IPS-20b (cell line): ENCODE data around the gene ATG4C.
"Not testable (repeated sequence)": the region's sequence is repeated elsewhere in the genome, so short reads cannot be mapped to it uniquely, and the experiment has no call there.

Experiments used
- H3K27ac ChIP-seq: one replicate; pipeline ENCODE4 v1.5.1; 2013; ENCODE audit warnings: low read length
- H3K27me3 ChIP-seq: 2 replicates; pipeline ENCODE4 v1.6.1; 2013; ENCODE audit warnings: mild to moderate bottlenecking, low read length, inconsistent platforms; ENCODE audit not compliant: insufficient read depth
- H3K36me3 ChIP-seq: 2 replicates; pipeline ENCODE4 v1.6.1; 2013; ENCODE audit warnings: low read depth, mild to moderate bottlenecking, inconsistent platforms, low read length, moderate library complexity; ENCODE audit not compliant: insufficient read depth
- H3K4me1 ChIP-seq: 2 replicates; pipeline ENCODE4 v1.6.1; 2013; ENCODE audit warnings: mild to moderate bottlenecking, control low read depth, inconsistent platforms, low read length, moderate library complexity; ENCODE audit not compliant: insufficient read depth
- H3K4me3 ChIP-seq: 2 replicates; pipeline ENCODE4 v1.5.1; 2013; ENCODE audit warnings: mild to moderate bottlenecking, low read length, inconsistent platforms
- H3K9ac ChIP-seq: 2 replicates; pipeline ENCODE4 v1.6.1; 2013; ENCODE audit warnings: low read depth, mild to moderate bottlenecking, inconsistent platforms, low read length, moderate library complexity
- H3K9me3 ChIP-seq: 2 replicates; pipeline ENCODE4 v1.6.1; 2013; ENCODE audit warnings: mild to moderate bottlenecking, low read depth, low read length, inconsistent platforms; ENCODE audit not compliant: insufficient read depth

The ATG4C gene

DNA sequence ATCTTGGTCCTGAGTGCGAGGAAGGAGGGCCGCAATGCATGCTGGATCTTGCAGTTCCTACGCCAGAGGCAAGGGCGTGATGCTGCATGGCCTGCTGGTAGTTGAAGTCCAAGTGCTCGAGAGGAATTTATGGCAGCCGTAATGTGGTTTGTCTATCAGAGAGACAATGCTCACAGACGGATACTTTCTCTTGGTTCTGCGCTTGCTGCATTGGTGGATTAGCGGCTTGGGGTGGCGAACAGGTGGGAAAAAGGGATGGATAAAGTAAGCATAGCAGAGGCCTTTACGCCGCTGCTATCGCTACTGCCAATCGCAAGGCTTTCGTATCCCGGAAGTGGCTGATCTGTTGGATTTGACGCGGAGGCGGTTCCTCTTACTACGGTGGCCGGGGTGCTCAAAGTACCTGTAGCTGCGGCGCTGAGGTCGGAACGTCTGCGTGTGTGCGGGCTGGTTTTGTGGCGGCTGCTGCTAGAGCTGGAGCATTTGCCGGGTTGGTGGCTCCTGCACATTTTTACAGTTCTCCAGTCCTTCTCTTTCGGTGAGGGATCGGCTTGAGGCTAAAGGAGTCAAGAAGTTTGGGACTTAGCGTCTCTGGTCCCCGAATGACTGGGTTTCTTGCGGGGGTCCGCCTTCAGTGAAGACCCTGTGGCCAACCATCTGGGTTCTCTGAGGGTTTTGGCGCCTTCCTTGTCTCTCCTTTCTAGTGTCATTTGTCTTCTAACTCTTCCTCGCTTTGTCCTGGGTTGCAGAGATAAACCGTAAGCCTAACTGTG is at the start of gene ATG4C:
Gene ATG4C, plus strand, starts transcription at position 397 of the 773 bp plus-strand sequence. CDS start 19,655 bp downstream, outside the sequence.
- Histone ChIP-seq H3K27me3 (no peaks in the 10 kb centered on the region), H3K27ac (no peak within 1 kb of the TSS), H3K4me3 (peak within 1 kb of the TSS; percentile 89), H3K4me1 (peaks cover 7% of the 10 kb centered on the region; the same call in 1 of the 2 replicates), H3K36me3 (no peaks in the 10 kb centered on the region), H3K9me3 (no peaks in the 10 kb centered on the region), H3K9ac (peak within 1 kb of the TSS; percentile 88; the same call in 1 of the 2 replicates)

GRCh38 chr1:62735491-62736171 is 48.3 kb upstream of the ATG4C start:
- Histone ChIP-seq H3K27me3 (no peaks in the 10 kb centered on the region), H3K36me3 (no peaks in the 10 kb centered on the region), H3K27ac (no peak overlapping the region), H3K4me1 (0 out of 2 replicates have a peak, but pooled peaks cover 3% of the 10 kb centered on the region), H3K9me3 (no peaks in the 10 kb centered on the region), H3K9ac (no peak overlapping the region), H3K4me3 (no peak overlapping the region)

DNA sequence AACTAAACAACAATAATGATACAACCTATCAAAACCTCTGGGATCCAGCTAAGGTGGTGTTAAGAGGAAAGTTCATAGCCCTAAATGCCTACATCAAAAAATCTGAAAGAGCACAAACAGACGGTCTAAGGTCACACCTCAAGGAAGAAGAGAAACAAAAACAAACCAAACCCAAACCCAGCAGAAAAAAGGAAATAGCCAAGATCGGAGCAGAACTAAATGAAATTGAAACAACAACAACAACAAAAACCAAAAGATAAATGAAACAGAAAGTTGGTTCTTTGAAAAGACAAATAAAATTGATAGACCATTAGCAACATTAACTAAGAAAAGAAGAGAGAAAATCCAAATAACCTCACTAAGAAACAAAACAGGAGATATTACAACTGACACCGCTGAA is 43.2 kb upstream of the ATG4C start:
- not testable (repeated sequence) for H3K4me1 ChIP-seq, H3K4me3 ChIP-seq, H3K27ac ChIP-seq, H3K36me3 ChIP-seq, H3K9ac ChIP-seq, H3K27me3 ChIP-seq, H3K9me3 ChIP-seq

DNA sequence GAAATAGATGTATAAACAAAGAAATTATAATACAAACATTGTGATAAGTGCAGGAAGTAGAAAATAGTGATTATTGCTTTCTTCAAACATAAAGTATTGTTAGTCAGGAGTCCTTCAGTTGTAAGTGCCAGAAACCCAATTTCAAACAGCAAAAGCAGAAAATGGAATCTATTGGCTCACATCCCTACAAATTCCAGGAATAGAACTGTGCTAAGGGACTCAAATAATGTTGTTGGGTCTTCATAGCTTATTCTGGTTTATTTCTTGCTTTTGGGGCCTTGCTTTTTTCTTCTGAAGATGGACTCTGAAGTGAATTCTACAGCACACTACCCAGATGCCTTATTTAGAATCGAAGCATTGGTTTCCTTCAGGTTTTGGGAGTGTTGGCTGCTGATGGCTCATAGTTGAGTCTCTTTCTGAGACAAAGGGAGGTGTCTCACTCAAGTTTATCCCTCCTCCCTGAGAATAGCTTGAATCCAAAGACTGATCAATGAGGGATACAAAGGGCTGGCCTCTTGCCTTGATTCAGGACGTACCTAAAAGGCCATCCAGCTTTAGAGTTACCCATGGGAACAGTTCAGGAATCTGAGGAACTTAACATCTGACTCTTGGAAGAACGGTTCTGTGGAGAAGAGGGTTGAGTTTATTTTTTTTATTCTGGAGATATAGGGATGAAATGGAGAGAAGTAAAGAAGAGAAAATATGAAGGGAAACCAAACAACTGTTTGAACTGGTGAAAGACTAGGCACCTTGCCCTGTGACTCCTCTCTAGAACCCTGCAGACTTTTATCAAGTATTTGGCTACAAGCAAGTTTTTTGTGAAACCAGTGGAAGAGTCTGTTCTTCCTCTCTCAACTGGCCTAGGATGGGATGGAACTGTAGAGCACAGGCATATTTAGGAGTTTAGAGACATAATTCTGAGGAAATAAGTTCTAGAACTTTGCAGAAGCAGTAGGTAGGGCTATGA is 39.0 kb upstream of the ATG4C start:
- H3K36me3 ChIP-seq = no peaks in the 10 kb centered on the region
- no peak overlapping the region for H3K9ac ChIP-seq
- no peaks in the 10 kb centered on the region for H3K4me1 ChIP-seq
- no peaks in the 10 kb centered on the region; the same call in 1 of the 2 replicates for H3K9me3 ChIP-seq
- no peak overlapping the region for H3K4me3 ChIP-seq
- no peak overlapping the region for H3K27ac ChIP-seq
- H3K27me3 ChIP-seq = no peaks in the 10 kb centered on the region

DNA sequence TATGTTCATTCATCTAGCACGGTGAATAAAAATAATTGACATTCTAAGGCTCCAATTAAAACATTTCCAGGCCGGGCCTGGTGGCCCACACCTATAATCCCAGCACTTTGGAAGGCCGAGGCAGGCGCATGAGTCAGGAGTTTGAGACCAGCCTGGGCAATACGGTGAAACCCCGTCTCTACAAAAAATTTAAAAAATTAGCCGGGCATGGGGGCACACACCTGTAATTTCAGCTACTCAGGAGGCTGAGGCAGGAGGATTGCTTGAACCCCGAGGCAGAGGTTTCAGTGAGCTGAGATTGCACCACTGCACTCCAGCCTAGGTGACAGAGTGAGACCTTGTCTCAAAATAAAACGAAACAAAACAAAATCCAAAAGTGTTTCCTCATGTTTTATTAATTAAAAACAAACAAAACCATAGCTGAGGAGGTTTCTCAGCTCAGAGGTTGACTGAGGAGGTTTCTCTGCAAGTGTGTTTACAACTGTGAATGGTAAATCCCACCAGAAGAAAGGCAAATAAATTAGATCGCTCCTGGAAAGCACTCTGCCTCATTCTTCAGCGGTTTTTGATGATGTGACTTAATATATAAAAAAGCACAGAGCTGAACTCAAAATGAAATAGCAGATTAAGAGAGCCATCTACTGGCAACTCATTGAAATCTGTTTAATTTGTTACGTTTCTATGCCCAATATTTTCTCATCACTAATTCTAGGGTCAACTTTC is 37.7 kb upstream of the ATG4C start:
- Histone ChIP-seq H3K27ac (no peak overlapping the region), H3K27me3 (no peaks in the 10 kb centered on the region), H3K36me3 (no peaks in the 10 kb centered on the region), H3K9me3 (no peaks in the 10 kb centered on the region; the same call in 1 of the 2 replicates), H3K4me3 (no peak overlapping the region), H3K4me1 (no peaks in the 10 kb centered on the region), H3K9ac (no peak overlapping the region)

DNA sequence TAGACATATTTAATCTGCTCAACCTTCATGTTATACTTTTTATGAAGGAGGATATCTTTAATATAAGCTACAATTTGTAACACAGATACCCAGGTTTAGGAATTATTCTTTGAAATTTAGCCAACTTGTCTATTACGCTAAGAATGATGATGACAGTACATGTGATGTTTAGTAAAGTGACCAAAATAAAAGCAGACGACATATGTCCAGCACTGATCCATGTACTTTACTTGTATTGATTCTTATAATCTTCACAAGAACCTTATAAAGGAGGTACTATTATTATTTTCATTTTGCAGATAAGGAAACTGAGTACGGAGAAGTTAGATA is 37.2 kb upstream of the ATG4C start:
- no peaks in the 10 kb centered on the region; the same call in 1 of the 2 replicates for H3K9me3 ChIP-seq
- H3K27me3 ChIP-seq = no peaks in the 10 kb centered on the region
- no peak overlapping the region for H3K9ac ChIP-seq
- H3K4me3 ChIP-seq = no peak overlapping the region
- no peaks in the 10 kb centered on the region for H3K36me3 ChIP-seq
- no peaks in the 10 kb centered on the region for H3K4me1 ChIP-seq
- H3K27ac ChIP-seq = no peak overlapping the region

GRCh38 chr1:62753031-62753965 is 30.6 kb upstream of the ATG4C start:
- H3K9ac ChIP-seq = no peak overlapping the region
- H3K4me3 ChIP-seq = no peak overlapping the region
- peaks cover 14% of the 10 kb centered on the region for H3K27me3 ChIP-seq
- H3K4me1 ChIP-seq = peaks cover 11% of the 10 kb centered on the region; the same call in 1 of the 2 replicates
- no peaks in the 10 kb centered on the region for H3K36me3 ChIP-seq
- H3K27ac ChIP-seq = no peak overlapping the region
- H3K9me3 ChIP-seq = no peaks in the 10 kb centered on the region; the same call in 1 of the 2 replicates

- not testable (repeated sequence) for H3K9me3 ChIP-seq, H3K36me3 ChIP-seq, H3K27ac ChIP-seq
- Histone ChIP-seq H3K27me3 (peaks cover 14% of the 10 kb centered on the region), H3K4me1 (peaks cover 11% of the 10 kb centered on the region; the same call in 1 of the 2 replicates), H3K4me3 (peak overlapping the region; percentile 66), H3K9ac (peak overlapping the region; percentile 67)
Measured at GRCh38 chr1:62754938-62755337, 29.0 kb upstream of the ATG4C start.

DNA sequence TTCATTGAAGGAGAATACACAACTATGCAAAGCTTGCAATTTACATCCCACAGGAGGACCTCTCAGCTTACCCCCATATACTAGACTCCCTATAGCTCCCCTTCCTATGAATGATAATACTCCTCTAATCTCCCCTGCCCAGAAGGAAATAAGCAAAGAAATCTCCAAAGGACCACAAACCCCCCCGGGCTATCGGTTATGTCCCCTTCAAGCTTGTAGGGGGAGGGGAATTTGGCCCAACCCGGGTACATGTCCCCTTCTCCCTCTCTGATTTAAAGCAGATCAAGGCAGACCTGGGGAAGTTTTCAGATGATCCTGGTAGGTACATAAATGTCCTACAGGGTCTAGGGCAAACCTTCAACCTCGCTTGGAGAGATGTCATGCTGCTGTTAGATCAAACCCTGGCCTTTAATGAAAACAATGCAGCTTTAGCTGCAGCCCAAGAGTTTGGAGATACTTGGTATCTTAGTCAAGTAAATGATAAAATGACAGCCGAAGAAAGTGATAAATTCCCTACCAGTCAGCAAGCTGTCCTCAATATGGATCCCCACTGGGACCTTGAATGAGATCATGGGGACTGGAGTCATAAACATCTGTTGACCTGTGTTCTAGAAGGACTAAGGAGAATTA is 27.6 kb upstream of the ATG4C start:
- H3K36me3 ChIP-seq, H3K9me3 ChIP-seq, H3K27ac ChIP-seq, H3K9ac ChIP-seq: not testable (repeated sequence)
- peaks cover 11% of the 10 kb centered on the region; the same call in 1 of the 2 replicates for H3K4me1 ChIP-seq
- H3K4me3 ChIP-seq = peak overlapping the region; percentile 66
- H3K27me3 ChIP-seq = peaks cover 14% of the 10 kb centered on the region
